ENCODE measurements around the gene LGI1. TPM values are rescaled to one million over a fixed set of nuclear protein-coding genes. Genes with fewer than 3 reads are reported as not detected.

The LGI1 gene
- total RNA-seq: not detected

- CTCF ChIA-PET: no interaction called here
- intact Hi-C loops (cut with micrococcal nuclease): no loop called here
- no peaks in the 10 kb centered on the region for H3K36me3 Mint-ChIP-seq (ENCODE audit: low read depth)
- H3K27ac Mint-ChIP-seq: no peak within 1 kb of the TSS
- peaks cover 11% of the 10 kb centered on the region for H3K4me1 Mint-ChIP-seq (ENCODE audit: low read depth)
- DNase-seq: no peak
- peaks cover 36% of the 10 kb centered on the region for H3K27me3 Mint-ChIP-seq (ENCODE audit: low read depth)
- H3K4me3 Mint-ChIP-seq: no peak within 1 kb of the TSS
- no peaks in the 10 kb centered on the region for H3K9me3 Mint-ChIP-seq
Measured at GRCh38 chr10:93757801-93758507, at the start of gene LGI1. Gene LGI1 (plus strand): TSS chr10:93757936. CDS start chr10:93758145, 209 bp downstream.

GRCh38 chr10:93710333-93710909 is 47.3 kb upstream of the LGI1 start:
- Mint-ChIP-seq H3K27ac (no peak overlapping the region), H3K4me3 (no peak overlapping the region), H3K27me3 (ENCODE audit: low read depth) (no peaks in the 10 kb centered on the region), H3K36me3 (ENCODE audit: low read depth) (no peaks in the 10 kb centered on the region), H3K4me1 (ENCODE audit: low read depth) (peaks cover 15% of the 10 kb centered on the region), H3K9me3 (no peaks in the 10 kb centered on the region)
- DNase-seq: no peak
- CTCF ChIA-PET: interaction anchor here (0.5 to 0.7 kb wide), 2 partner anchors 41 to 100 kb away, joined by 3 read pairs; no protein-coding TSS in a partner anchor
- intact Hi-C loops (cut with micrococcal nuclease): no loop called here

DNA sequence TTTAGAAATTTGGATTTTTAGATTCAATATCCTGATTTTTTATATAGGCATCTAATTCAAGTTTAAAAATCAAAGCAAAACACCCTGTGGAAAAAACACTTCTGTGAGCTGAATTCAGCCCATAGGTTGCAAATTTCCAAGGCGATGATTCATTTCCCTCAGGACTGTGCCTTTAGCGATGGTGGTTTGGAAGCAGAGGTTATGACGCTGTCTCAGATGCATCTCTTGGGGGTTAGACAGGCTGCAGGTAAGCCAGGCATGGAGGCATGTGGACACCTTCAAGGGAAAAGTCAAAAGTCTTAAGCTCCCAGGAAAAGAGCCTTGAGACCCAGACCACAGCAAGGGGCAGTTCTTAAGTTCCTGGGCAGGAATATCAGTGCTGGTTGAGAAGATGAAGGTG is 45.8 kb upstream of the LGI1 start:
- no peak for DNase-seq
- H3K27me3 Mint-ChIP-seq (ENCODE audit: low read depth): no peaks in the 10 kb centered on the region
- no peaks in the 10 kb centered on the region for H3K9me3 Mint-ChIP-seq
- no peak overlapping the region for H3K27ac Mint-ChIP-seq
- peaks cover 13% of the 10 kb centered on the region for H3K4me1 Mint-ChIP-seq (ENCODE audit: low read depth)
- CTCF ChIA-PET: interaction anchor here (1.1 kb wide), 1 partner anchor 104 kb away, joined by 3 read pairs; no protein-coding TSS in a partner anchor
- intact Hi-C loops (cut with micrococcal nuclease): no loop called here
- no peak overlapping the region for H3K4me3 Mint-ChIP-seq
- no peaks in the 10 kb centered on the region for H3K36me3 Mint-ChIP-seq (ENCODE audit: low read depth)

DNA sequence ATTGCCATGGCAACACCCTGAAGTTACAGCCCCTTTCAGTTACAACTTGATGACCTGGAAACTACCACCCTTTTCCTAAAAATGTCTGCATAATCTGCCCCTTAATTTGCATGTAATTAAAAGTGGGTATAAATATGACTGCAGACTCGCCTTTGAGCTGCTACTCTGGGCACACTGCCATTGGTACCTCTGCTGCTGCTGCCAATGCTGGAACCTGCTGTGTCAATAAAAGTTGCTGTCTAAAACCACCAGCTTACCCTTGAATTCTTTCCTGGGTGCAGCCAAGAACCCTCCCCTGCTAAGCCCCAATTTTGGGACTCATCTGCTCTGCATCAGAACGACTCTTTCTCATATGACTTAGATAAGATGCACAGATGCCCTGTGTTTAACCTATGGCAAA is 45.1 kb upstream of the LGI1 start:
- intact Hi-C loops (cut with micrococcal nuclease): no loop called here
- H3K27ac Mint-ChIP-seq: no peak overlapping the region
- CTCF ChIA-PET: no interaction called here
- H3K4me3 Mint-ChIP-seq: no peak overlapping the region
- peaks cover 3% of the 10 kb centered on the region for H3K27me3 Mint-ChIP-seq (ENCODE audit: low read depth)
- H3K36me3 Mint-ChIP-seq (ENCODE audit: low read depth): no peaks in the 10 kb centered on the region
- H3K4me1 Mint-ChIP-seq (ENCODE audit: low read depth): peaks cover 6% of the 10 kb centered on the region
- H3K9me3 Mint-ChIP-seq: no peaks in the 10 kb centered on the region
- DNase-seq: no peak

- H3K4me3 Mint-ChIP-seq: no peak overlapping the region
- CTCF ChIA-PET: interaction anchor here (0.6 kb wide), 1 partner anchor 15 kb away, joined by 4 read pairs; no protein-coding TSS in a partner anchor
- intact Hi-C loops (cut with micrococcal nuclease): no loop called here
- H3K27ac Mint-ChIP-seq: no peak overlapping the region
- DNase-seq: no peak
- H3K4me1 Mint-ChIP-seq (ENCODE audit: low read depth): no peaks in the 10 kb centered on the region
- no peaks in the 10 kb centered on the region for H3K36me3 Mint-ChIP-seq (ENCODE audit: low read depth)
- H3K27me3 Mint-ChIP-seq (ENCODE audit: low read depth): peaks cover 15% of the 10 kb centered on the region
- no peaks in the 10 kb centered on the region for H3K9me3 Mint-ChIP-seq
Measured at GRCh38 chr10:93715345-93715744, 42.4 kb upstream of the LGI1 start.

- Mint-ChIP-seq H3K9me3 (no peaks in the 10 kb centered on the region), H3K4me3 (no peak overlapping the region), H3K4me1 (ENCODE audit: low read depth) (no peaks in the 10 kb centered on the region), H3K27me3 (ENCODE audit: low read depth) (peaks cover 15% of the 10 kb centered on the region), H3K27ac (no peak overlapping the region), H3K36me3 (ENCODE audit: low read depth) (no peaks in the 10 kb centered on the region)
- CTCF ChIA-PET: no interaction called here
- DNase-seq: no peak
- intact Hi-C loops (cut with micrococcal nuclease): no loop called here
Measured at GRCh38 chr10:93716766-93717165, 41.0 kb upstream of the LGI1 start.

DNA sequence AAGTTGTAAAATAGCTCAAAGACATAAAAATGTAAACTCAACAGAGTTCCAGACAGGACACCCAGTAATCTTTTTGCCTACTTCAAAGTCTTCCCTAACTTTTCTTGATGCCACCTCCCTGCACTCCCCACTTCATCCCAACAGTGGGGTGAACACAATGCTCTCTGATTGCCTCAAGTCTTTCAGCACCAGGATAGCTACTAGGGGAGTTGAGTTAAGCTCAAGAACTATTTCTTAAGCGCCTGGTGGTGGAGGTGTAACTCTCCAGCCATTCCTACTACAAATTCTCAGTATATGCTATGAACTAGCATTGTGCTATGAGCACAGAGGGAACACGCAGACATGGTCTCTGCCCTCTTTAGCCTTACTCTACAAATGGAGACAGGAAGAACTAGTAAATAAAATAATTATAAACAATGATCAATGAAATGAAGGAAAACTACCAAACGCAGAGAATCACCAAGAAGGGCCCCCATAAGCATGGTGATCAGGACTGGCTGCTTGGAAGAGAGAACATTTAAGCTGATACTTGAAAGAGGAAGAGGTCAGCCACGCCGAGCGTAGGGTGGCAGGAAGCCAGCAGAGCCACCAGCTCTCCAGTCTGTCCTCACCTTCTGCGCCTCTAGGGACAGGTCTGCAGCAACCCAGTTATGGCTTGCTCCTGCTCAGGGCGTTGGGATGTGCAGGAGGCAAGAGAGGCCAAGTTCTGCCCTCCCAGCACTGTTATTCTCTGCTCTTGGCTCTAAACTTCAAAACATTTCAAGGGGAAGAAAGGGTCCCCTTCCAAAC is 38.6 kb upstream of the LGI1 start:
- intact Hi-C loops (cut with micrococcal nuclease): loop anchor here (2.0 kb wide), 1 partner anchor 20 kb away; no protein-coding TSS in a partner anchor
- Mint-ChIP-seq H3K27ac (no peak overlapping the region), H3K36me3 (ENCODE audit: low read depth) (no peaks in the 10 kb centered on the region), H3K27me3 (ENCODE audit: low read depth) (peaks cover 17% of the 10 kb centered on the region), H3K9me3 (no peaks in the 10 kb centered on the region), H3K4me1 (ENCODE audit: low read depth) (no peaks in the 10 kb centered on the region), H3K4me3 (no peak overlapping the region)
- DNase-seq: no peak
- CTCF ChIA-PET: no interaction called here

GRCh38 chr10:93719901-93720300 is 37.8 kb upstream of the LGI1 start:
- Mint-ChIP-seq H3K4me3 (no peak overlapping the region), H3K27ac (no peak overlapping the region), H3K9me3 (no peaks in the 10 kb centered on the region), H3K4me1 (ENCODE audit: low read depth) (no peaks in the 10 kb centered on the region), H3K36me3 (ENCODE audit: low read depth) (no peaks in the 10 kb centered on the region), H3K27me3 (ENCODE audit: low read depth) (peaks cover 17% of the 10 kb centered on the region)
- no peak for DNase-seq
- intact Hi-C loops (cut with micrococcal nuclease): loop anchor here (2.0 kb wide), 1 partner anchor 19 kb away; no protein-coding TSS in a partner anchor
- CTCF ChIA-PET: interaction anchor here (0.7 kb wide), 1 partner anchor 15 kb away, joined by 3 read pairs; no protein-coding TSS in a partner anchor

- peaks cover 30% of the 10 kb centered on the region for H3K27me3 Mint-ChIP-seq (ENCODE audit: low read depth)
- CTCF ChIA-PET: interaction anchor here (0.6 kb wide), 1 partner anchor 108 kb away, joined by 3 read pairs; no protein-coding TSS in a partner anchor
- no peaks in the 10 kb centered on the region for H3K4me1 Mint-ChIP-seq (ENCODE audit: low read depth)
- intact Hi-C loops (cut with micrococcal nuclease): no loop called here
- H3K27ac Mint-ChIP-seq: no peak overlapping the region
- H3K36me3 Mint-ChIP-seq (ENCODE audit: low read depth): no peaks in the 10 kb centered on the region
- H3K4me3 Mint-ChIP-seq: no peak overlapping the region
- DNase-seq: no peak
- H3K9me3 Mint-ChIP-seq: no peaks in the 10 kb centered on the region
Measured at GRCh38 chr10:93722550-93722949, 35.2 kb upstream of the LGI1 start.

DNA sequence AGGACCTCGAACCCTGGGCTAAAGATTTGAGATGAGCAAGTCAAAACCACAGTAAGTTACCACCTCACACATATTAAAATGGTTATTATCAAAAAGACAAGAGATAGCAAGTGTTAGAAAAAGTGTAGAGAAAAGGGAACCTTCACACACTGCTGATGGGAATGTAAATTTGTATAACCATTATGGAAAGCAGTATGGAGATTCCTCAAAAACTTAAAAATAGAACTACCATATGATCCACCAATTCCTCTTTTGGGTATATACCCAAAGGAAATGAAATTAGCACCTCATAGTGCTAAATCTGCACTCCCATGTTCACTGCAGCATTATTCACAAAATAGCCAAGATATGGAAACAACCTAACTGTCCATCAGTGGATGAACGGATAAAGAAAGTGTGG is 34.6 kb upstream of the LGI1 start:
- H3K27me3 Mint-ChIP-seq (ENCODE audit: low read depth): peaks cover 28% of the 10 kb centered on the region
- CTCF ChIA-PET: interaction anchor here (0.6 kb wide), 1 partner anchor 107 kb away, joined by 3 read pairs; no protein-coding TSS in a partner anchor
- DNase-seq: no peak
- no peak overlapping the region for H3K4me3 Mint-ChIP-seq
- no peak overlapping the region for H3K27ac Mint-ChIP-seq
- intact Hi-C loops (cut with micrococcal nuclease): no loop called here
- H3K9me3 Mint-ChIP-seq: no peaks in the 10 kb centered on the region
- H3K4me1 Mint-ChIP-seq (ENCODE audit: low read depth): no peaks in the 10 kb centered on the region
- no peaks in the 10 kb centered on the region for H3K36me3 Mint-ChIP-seq (ENCODE audit: low read depth)

GRCh38 chr10:93726024-93726423 is 31.7 kb upstream of the LGI1 start:
- H3K4me3 Mint-ChIP-seq: no peak overlapping the region
- no peaks in the 10 kb centered on the region for H3K4me1 Mint-ChIP-seq (ENCODE audit: low read depth)
- H3K36me3 Mint-ChIP-seq (ENCODE audit: low read depth): no peaks in the 10 kb centered on the region
- no peak overlapping the region for H3K27ac Mint-ChIP-seq
- intact Hi-C loops (cut with micrococcal nuclease): no loop called here
- H3K27me3 Mint-ChIP-seq (ENCODE audit: low read depth): peaks cover 26% of the 10 kb centered on the region
- DNase-seq: no peak
- no peaks in the 10 kb centered on the region for H3K9me3 Mint-ChIP-seq
- CTCF ChIA-PET: no interaction called here

DNA sequence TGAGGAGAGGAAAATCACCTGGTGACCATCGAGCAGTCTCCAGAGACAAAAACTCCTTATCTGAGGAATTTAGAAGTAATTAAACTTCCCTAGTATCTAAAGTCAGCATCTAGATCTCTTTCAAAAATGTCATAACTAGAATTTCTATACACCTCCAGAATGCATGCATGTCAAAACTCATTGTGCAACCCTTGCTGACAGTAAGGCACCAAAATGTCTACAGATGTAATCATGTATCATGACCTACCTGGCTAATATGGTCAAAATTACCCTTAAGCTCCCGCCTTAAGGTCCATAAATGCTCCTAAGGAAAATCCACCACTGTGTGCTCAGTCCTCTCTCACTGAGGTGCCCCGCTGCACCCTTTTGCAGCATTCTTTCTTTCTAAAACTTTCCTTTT is 16.4 kb upstream of the LGI1 start:
- no peak for DNase-seq
- no peaks in the 10 kb centered on the region for H3K9me3 Mint-ChIP-seq
- H3K27ac Mint-ChIP-seq: no peak overlapping the region
- peaks cover 11% of the 10 kb centered on the region for H3K27me3 Mint-ChIP-seq (ENCODE audit: low read depth)
- no peak overlapping the region for H3K4me3 Mint-ChIP-seq
- intact Hi-C loops (cut with micrococcal nuclease): no loop called here
- no peaks in the 10 kb centered on the region for H3K36me3 Mint-ChIP-seq (ENCODE audit: low read depth)
- H3K4me1 Mint-ChIP-seq (ENCODE audit: low read depth): no peaks in the 10 kb centered on the region
- CTCF ChIA-PET: no interaction called here
